Smooth muscle cell (in vitro differentiated cells): ENCODE results near the gene GFPT2. TPM values are rescaled to one million over a fixed set of nuclear protein-coding genes. Genes with fewer than 3 reads are reported as not detected.

ENCODE experiments used
- DNase-seq: peaks from one replicate; lab custom pipeline; 2025; ENCODE audit not compliant: unreplicated experiment; lab: John Stamatoyannopoulos, UW
- H2AFZ ChIP-seq: fragments of 200-600 bp; sonication (generic); 2 replicates; pipeline ENCODE4 v1.6.0; 2016; ENCODE audit warnings: antibody characterized with exemption, low read depth, mild to moderate bottlenecking
- H3F3A ChIP-seq: fragments of 200-600 bp; sonication (generic); 2 replicates; pipeline ENCODE4 v1.6.0; 2017; ENCODE audit warnings: antibody characterized with exemption, low read depth
- H3K27ac ChIP-seq: fragments of 200-600 bp; sonication (generic); 2 replicates; pipeline ENCODE4 v1.5.1; 2016; ENCODE audit warnings: low read depth, mild to moderate bottlenecking
- H3K27me3 ChIP-seq: fragments of 200-600 bp; sonication (generic); 2 replicates; pipeline ENCODE4 v1.6.1; 2016; ENCODE audit warnings: low read depth, mild to moderate bottlenecking
- H3K36me3 ChIP-seq: fragments of 200-600 bp; sonication (generic); 2 replicates; pipeline ENCODE4 v1.5.1; 2016; ENCODE audit warnings: low read depth
- H3K4me1 ChIP-seq: fragments of 200-600 bp; sonication (generic); 2 replicates; pipeline ENCODE4 v1.5.1; 2016; ENCODE audit warnings: low read depth
- H3K4me2 ChIP-seq: fragments of 200-600 bp; sonication (generic); 2 replicates; pipeline ENCODE4 v1.6.0; 2016; ENCODE audit warnings: mild to moderate bottlenecking
- H3K4me3 ChIP-seq: fragments of 200-600 bp; sonication (generic); 2 replicates; pipeline ENCODE4 v1.5.1; 2016; ENCODE audit warnings: mild to moderate bottlenecking
- H3K79me2 ChIP-seq: fragments of 200-600 bp; sonication (generic); 2 replicates; pipeline ENCODE4 v1.6.0; 2016; ENCODE audit warnings: low read depth, mild to moderate bottlenecking
- H3K9ac ChIP-seq: fragments of 200-600 bp; sonication (generic); 2 replicates; pipeline ENCODE4 v1.6.0; 2016; ENCODE audit warnings: low read depth
- H3K9me3 ChIP-seq: fragments of 200-600 bp; sonication (generic); replicated peaks from 2 replicates; pipeline ENCODE4 v1.5.1; 2016; ENCODE audit warnings: low read depth
- H4K20me1 ChIP-seq: fragments of 200-600 bp; sonication (generic); 2 replicates; pipeline ENCODE4 v1.6.0; 2016; ENCODE audit warnings: low read depth
- CTCF ChIP-seq: fragments of 200-600 bp; sonication (generic); IDR thresholded peaks from 2 replicates; pipeline ENCODE4 v1.5.1; 2017; ENCODE audit warnings: borderline replicate concordance, mild to moderate bottlenecking, antibody characterized with exemption; ENCODE audit not compliant: insufficient read depth, poor library complexity, severe bottlenecking
- WGBS: methylation state at CpG from one replicate; pipeline ENCODE4 v1.1.7; 2016; ENCODE audit warnings: low lambda C conversion rate; 5-methylcytosine and 5-hydroxymethylcytosine counted together
- polyA plus RNA-seq: library from polyadenylated mRNA; unstranded; fragments of >200 nt; fragmentation: Nextera tagmentation; extraction: Ambion mirVana; gene quantifications from 2 replicates; pipeline ENCODE4 v1.2.1, GENCODE V29; 2016
- total RNA-seq: library from RNA; depleted of rRNA; stranded (reverse); fragments of >200 nt; gene quantifications from 2 replicates; pipeline ENCODE4 v1.2.3, GENCODE V29; 2014

GFPT2 gene
- total and polyA plus RNA-seq, 2 experiments from 2014 or later, result 137 to 243 TPM

- no peak overlapping the region for H3K27ac ChIP-seq
- no peak overlapping the region for H3K9ac ChIP-seq
- no peaks in the 10 kb centered on the region for H3K27me3 ChIP-seq
- H3K36me3 ChIP-seq, result no peaks in the 10 kb centered on the region
- H3K4me1 ChIP-seq, result no peaks in the 10 kb centered on the region
- H3F3A ChIP-seq, result no peaks in the 10 kb centered on the region
- no peak for TF ChIP-seq CTCF
- H3K4me2 ChIP-seq, result no peak overlapping the region
- no peak for DNase-seq
- H3K4me3 ChIP-seq, result no peak overlapping the region
- H2AFZ ChIP-seq, result no peak overlapping the region
- no peaks in the 10 kb centered on the region for H3K79me2 ChIP-seq
- WGBS, result 91% methylated on average over 3 of the region's 3 CpGs
- H3K9me3 ChIP-seq, result no peaks in the 10 kb centered on the region
- H4K20me1 ChIP-seq, result no peaks in the 10 kb centered on the region
Observed at GRCh38 chr5:180373870-180374269, 20.7 kb upstream of the GFPT2 start.

- H3K36me3 ChIP-seq, result no peaks in the 10 kb centered on the region
- H3K27me3 ChIP-seq, result no peaks in the 10 kb centered on the region
- H2AFZ ChIP-seq, result no peak overlapping the region
- H3F3A ChIP-seq, result no peaks in the 10 kb centered on the region
- WGBS, result 65% methylated on average over 5 of the region's 5 CpGs
- H3K4me3 ChIP-seq, result no peak overlapping the region
- H3K79me2 ChIP-seq, result no peaks in the 10 kb centered on the region
- no peaks in the 10 kb centered on the region for H3K9me3 ChIP-seq
- no peak for TF ChIP-seq CTCF
- no peak overlapping the region for H3K4me2 ChIP-seq
- H3K27ac ChIP-seq, result no peak overlapping the region
- H3K4me1 ChIP-seq, result no peaks in the 10 kb centered on the region
- H4K20me1 ChIP-seq, result no peaks in the 10 kb centered on the region
- H3K9ac ChIP-seq, result no peak overlapping the region
- no peak for DNase-seq
Observed at GRCh38 chr5:180373454-180373853, 20.3 kb upstream of the GFPT2 start.

GRCh38 chr5:180371949-180372348, 18.8 kb upstream of the GFPT2 start:
- Histone ChIP-seq H3F3A (no peaks in the 10 kb centered on the region), H3K4me1 (no peaks in the 10 kb centered on the region), H3K4me2 (no peak overlapping the region), H3K4me3 (no peak overlapping the region), H3K9ac (no peak overlapping the region), H2AFZ (no peak overlapping the region), H3K36me3 (no peaks in the 10 kb centered on the region), H3K27me3 (no peaks in the 10 kb centered on the region), H4K20me1 (no peaks in the 10 kb centered on the region), H3K27ac (no peak overlapping the region), H3K79me2 (no peaks in the 10 kb centered on the region), H3K9me3 (no peaks in the 10 kb centered on the region)
- 98% methylated on average over 2 of the region's 5 CpGs for WGBS
- TF ChIP-seq CTCF, result no peak
- DNase-seq, result no peak

- H3K4me2 ChIP-seq, result no peak overlapping the region
Observed at GRCh38 chr5:180370861-180371641, 17.9 kb upstream of the GFPT2 start.

More at GRCh38 chr5:180370861-180371641, 17.9 kb upstream of the GFPT2 start:
- no peak overlapping the region for H2AFZ ChIP-seq
- no peak for DNase-seq
- WGBS, result 85% methylated on average over 24 of the region's 24 CpGs
- H3K27me3 ChIP-seq, result no peaks in the 10 kb centered on the region
- H3K4me3 ChIP-seq, result no peak overlapping the region
- H4K20me1 ChIP-seq, result no peaks in the 10 kb centered on the region
- H3K79me2 ChIP-seq, result no peaks in the 10 kb centered on the region
- H3F3A ChIP-seq, result no peaks in the 10 kb centered on the region
- no peaks in the 10 kb centered on the region for H3K9me3 ChIP-seq
- no peak overlapping the region for H3K9ac ChIP-seq
- no peak overlapping the region for H3K27ac ChIP-seq
- TF ChIP-seq CTCF, result no peak
- H3K36me3 ChIP-seq, result no peaks in the 10 kb centered on the region
- no peaks in the 10 kb centered on the region for H3K4me1 ChIP-seq
